A549 (cell line): ENCODE measurements around the gene MXRA5.

ENCODE experiments used
- CEBPB ChIP-seq, 2 experiments: fragments of >200 bp in 1 of 2; sonication (Bioruptor Twin) in 1 of 2; formaldehyde crosslinking in 1 of 2; IDR thresholded peaks; 2 replicates each; pipeline ENCODE4 v1.6.1; 2012 to 2016
- EHMT2 ChIP-seq: fragments of 200-600 bp; sonication (generic); IDR thresholded peaks from 2 replicates; pipeline ENCODE4 v1.6.1; 2016; ENCODE audit warnings: antibody characterized with exemption, low read depth, mild to moderate bottlenecking, moderate library complexity
- HOXB5 ChIP-seq: fragments of 250-450 bp; sonication (Bioruptor Pico); IDR thresholded peaks from 2 replicates; pipeline ENCODE4 v1.5.0; 2020; ENCODE audit warnings: mild to moderate bottlenecking, moderate library complexity
- KDM1A ChIP-seq: fragments of 200-600 bp; sonication (generic); IDR thresholded peaks from 2 replicates; pipeline ENCODE4 v1.6.1; 2016; ENCODE audit warnings: low read depth, mild to moderate bottlenecking
- NR3C1 ChIP-seq: fragments of >200 bp; sonication (Bioruptor Twin); formaldehyde crosslinking; IDR thresholded peaks from 3 replicates; pipeline ENCODE4 v1.6.1; 2017
- POLR2A ChIP-seq: IDR thresholded peaks from 2 replicates; pipeline ENCODE4 v1.6.1; 2012; ENCODE audit warnings: mild to moderate bottlenecking, low read length
- RAD21 ChIP-seq, 2 experiments: fragments of >200 bp in 1 of 2; sonication (Bioruptor Twin) in 1 of 2; formaldehyde crosslinking in 1 of 2; IDR thresholded peaks in 1 of 2; conservative IDR thresholded peaks in 1 of 2; 2 replicates in 1 of 2; 3 replicates in 1 of 2; pipeline ENCODE4 v1.6.1; 2012 to 2018; ENCODE audit warnings: inconsistent platforms in 1 of 2
- TF ChIP-seq, protein P1 (sequence below): fragments of 200-600 bp; sonication (generic); IDR thresholded peaks from 2 replicates; pipeline ENCODE4 v1.6.1; 2016; ENCODE audit warnings: antibody characterized with exemption, mild to moderate bottlenecking, moderate library complexity
- TF ChIP-seq, protein P2 (sequence below): fragments of >200 bp; sonication (Bioruptor Twin); formaldehyde crosslinking; IDR thresholded peaks from 3 replicates; pipeline ENCODE4 v1.5.1; 2016

DNA sequence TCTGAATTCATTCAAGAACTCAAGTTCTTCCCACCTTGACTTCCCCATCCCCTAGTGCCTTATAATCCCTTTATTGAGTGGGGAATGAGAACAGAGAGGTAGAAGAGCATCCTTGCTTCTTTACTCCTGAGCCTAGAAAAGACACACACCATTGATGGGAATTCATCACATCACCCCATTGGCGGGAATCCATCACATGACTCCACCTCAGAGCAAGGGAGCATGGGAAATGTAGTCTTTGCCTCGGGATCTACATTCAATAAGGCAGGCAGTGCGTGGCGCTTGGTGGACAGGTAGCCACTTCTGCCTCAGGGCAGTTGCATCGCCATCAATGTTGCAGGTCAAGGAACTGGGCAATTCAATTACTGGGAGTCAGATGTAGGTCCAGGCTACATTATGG is 50.7 kb downstream of the MXRA5 start:
- TF ChIP-seq EHMT2 = no peak
- TF ChIP-seq, protein P1, sequence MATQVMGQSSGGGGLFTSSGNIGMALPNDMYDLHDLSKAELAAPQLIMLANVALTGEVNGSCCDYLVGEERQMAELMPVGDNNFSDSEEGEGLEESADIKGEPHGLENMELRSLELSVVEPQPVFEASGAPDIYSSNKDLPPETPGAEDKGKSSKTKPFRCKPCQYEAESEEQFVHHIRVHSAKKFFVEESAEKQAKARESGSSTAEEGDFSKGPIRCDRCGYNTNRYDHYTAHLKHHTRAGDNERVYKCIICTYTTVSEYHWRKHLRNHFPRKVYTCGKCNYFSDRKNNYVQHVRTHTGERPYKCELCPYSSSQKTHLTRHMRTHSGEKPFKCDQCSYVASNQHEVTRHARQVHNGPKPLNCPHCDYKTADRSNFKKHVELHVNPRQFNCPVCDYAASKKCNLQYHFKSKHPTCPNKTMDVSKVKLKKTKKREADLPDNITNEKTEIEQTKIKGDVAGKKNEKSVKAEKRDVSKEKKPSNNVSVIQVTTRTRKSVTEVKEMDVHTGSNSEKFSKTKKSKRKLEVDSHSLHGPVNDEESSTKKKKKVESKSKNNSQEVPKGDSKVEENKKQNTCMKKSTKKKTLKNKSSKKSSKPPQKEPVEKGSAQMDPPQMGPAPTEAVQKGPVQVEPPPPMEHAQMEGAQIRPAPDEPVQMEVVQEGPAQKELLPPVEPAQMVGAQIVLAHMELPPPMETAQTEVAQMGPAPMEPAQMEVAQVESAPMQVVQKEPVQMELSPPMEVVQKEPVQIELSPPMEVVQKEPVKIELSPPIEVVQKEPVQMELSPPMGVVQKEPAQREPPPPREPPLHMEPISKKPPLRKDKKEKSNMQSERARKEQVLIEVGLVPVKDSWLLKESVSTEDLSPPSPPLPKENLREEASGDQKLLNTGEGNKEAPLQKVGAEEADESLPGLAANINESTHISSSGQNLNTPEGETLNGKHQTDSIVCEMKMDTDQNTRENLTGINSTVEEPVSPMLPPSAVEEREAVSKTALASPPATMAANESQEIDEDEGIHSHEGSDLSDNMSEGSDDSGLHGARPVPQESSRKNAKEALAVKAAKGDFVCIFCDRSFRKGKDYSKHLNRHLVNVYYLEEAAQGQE = no peak
- TF ChIP-seq POLR2A = no peak
- no peak for TF ChIP-seq CEBPB (IDR thresholded peaks at IDR 0.05)
- no peak for TF ChIP-seq KDM1A
- TF ChIP-seq, protein P2, sequence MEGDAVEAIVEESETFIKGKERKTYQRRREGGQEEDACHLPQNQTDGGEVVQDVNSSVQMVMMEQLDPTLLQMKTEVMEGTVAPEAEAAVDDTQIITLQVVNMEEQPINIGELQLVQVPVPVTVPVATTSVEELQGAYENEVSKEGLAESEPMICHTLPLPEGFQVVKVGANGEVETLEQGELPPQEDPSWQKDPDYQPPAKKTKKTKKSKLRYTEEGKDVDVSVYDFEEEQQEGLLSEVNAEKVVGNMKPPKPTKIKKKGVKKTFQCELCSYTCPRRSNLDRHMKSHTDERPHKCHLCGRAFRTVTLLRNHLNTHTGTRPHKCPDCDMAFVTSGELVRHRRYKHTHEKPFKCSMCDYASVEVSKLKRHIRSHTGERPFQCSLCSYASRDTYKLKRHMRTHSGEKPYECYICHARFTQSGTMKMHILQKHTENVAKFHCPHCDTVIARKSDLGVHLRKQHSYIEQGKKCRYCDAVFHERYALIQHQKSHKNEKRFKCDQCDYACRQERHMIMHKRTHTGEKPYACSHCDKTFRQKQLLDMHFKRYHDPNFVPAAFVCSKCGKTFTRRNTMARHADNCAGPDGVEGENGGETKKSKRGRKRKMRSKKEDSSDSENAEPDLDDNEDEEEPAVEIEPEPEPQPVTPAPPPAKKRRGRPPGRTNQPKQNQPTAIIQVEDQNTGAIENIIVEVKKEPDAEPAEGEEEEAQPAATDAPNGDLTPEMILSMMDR = no peak
- no peak for TF ChIP-seq NR3C1
- TF ChIP-seq RAD21 (conservative IDR thresholded peaks at IDR 0.05 in 1 of 2, IDR thresholded peaks at IDR 0.05 in 1 of 2) = no peak
- TF ChIP-seq HOXB5 (CRISPR knock-in tag) = no peak
